Measurements from ENCODE around the gene POLR1A.

DNA sequence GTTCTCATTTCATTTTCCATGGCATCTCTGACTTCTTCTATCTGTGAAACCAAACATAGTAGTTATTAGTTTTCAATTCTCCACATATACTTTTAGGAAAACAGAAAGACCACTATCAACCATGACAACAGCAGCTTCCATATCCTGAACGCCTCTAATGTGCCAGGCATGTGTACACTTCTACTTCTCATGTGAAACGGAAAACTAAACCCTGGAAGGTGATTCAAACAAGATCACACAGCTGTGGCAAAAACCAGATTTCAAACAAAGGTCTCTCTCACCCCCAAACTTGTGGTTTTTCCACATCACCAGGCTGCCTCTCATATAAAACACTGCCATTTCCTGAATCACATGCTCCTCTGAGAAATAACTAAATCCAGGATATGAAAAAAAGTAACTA lies 42.1 kb upstream of the POLR1A start:
- TF ChIP-seq, protein P1, sequence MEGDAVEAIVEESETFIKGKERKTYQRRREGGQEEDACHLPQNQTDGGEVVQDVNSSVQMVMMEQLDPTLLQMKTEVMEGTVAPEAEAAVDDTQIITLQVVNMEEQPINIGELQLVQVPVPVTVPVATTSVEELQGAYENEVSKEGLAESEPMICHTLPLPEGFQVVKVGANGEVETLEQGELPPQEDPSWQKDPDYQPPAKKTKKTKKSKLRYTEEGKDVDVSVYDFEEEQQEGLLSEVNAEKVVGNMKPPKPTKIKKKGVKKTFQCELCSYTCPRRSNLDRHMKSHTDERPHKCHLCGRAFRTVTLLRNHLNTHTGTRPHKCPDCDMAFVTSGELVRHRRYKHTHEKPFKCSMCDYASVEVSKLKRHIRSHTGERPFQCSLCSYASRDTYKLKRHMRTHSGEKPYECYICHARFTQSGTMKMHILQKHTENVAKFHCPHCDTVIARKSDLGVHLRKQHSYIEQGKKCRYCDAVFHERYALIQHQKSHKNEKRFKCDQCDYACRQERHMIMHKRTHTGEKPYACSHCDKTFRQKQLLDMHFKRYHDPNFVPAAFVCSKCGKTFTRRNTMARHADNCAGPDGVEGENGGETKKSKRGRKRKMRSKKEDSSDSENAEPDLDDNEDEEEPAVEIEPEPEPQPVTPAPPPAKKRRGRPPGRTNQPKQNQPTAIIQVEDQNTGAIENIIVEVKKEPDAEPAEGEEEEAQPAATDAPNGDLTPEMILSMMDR (IDR thresholded peaks at IDR 0.05) = no peak
- no peak for TF ChIP-seq ZFX (IDR thresholded peaks at IDR 0.05; ENCODE audit: borderline replicate concordance)

Data from 22Rv1 (cell line).